Measurements from ENCODE around the gene CCDC157.

DNA sequence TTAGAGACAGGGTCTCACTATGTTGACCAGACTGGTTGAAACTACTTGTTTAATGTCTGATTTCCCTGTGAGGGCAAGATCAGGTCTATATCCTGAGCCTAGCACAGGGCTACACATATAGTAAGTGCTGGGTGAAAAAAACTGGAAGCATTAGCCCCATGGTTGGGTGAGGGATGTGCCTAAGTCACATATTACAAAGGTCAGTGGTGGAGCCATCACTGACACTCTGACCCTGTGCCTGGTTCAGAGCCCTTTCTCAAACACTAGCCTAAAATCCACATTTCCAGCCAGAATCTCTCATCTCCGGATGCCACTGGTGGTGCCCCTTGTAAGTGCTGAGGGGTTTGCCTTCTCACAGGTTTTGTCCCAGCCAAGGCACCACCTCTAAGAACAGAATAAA, 39.0 kb upstream of the CCDC157 start:
- TF ChIP-seq, protein P1, sequence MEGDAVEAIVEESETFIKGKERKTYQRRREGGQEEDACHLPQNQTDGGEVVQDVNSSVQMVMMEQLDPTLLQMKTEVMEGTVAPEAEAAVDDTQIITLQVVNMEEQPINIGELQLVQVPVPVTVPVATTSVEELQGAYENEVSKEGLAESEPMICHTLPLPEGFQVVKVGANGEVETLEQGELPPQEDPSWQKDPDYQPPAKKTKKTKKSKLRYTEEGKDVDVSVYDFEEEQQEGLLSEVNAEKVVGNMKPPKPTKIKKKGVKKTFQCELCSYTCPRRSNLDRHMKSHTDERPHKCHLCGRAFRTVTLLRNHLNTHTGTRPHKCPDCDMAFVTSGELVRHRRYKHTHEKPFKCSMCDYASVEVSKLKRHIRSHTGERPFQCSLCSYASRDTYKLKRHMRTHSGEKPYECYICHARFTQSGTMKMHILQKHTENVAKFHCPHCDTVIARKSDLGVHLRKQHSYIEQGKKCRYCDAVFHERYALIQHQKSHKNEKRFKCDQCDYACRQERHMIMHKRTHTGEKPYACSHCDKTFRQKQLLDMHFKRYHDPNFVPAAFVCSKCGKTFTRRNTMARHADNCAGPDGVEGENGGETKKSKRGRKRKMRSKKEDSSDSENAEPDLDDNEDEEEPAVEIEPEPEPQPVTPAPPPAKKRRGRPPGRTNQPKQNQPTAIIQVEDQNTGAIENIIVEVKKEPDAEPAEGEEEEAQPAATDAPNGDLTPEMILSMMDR (IDR thresholded peaks at IDR 0.05), result no peak
- TF ChIP-seq POLR2A (IDR thresholded peaks at IDR 0.05), result no peak
